Measurements from ENCODE around the gene SDHD. TPM values are rescaled to one million over a fixed set of nuclear protein-coding genes. Genes with fewer than 3 reads are reported as not detected.

Gene SDHD
- total RNA-seq, 1 experiment from 2014 or later, result 98.9 TPM

DNA sequence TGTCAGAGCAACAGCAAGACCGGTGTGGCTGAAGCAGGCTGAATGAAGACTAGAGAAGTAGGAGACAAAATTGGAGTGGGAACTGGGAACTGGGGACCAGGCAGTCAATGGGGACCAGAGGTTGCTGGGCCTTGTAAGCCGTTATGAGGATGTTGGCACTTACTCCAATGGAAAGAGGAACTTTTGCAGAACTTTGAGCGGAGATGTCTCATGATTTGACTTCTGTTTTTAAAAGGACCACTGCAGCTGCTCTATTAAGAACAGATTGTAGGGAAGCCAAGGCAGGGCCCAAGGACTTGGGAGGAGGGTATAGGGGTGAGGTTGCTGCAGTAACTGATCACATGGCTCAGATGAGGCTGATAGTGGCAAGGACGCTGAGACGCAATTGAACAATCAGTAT, 43.0 kb downstream of the SDHD start (continued):
- TF ChIP-seq ZNF219 (CRISPR knock-in tag; IDR thresholded peaks at IDR 0.05; ENCODE audit: borderline replicate concordance) (no peak), FOXJ3 (CRISPR knock-in tag; IDR thresholded peaks at IDR 0.05; ENCODE audit: borderline replicate concordance) (no peak), ZNF423 (CRISPR knock-in tag; IDR thresholded peaks at IDR 0.05) (no peak)
- TF ChIP-seq, protein P1, sequence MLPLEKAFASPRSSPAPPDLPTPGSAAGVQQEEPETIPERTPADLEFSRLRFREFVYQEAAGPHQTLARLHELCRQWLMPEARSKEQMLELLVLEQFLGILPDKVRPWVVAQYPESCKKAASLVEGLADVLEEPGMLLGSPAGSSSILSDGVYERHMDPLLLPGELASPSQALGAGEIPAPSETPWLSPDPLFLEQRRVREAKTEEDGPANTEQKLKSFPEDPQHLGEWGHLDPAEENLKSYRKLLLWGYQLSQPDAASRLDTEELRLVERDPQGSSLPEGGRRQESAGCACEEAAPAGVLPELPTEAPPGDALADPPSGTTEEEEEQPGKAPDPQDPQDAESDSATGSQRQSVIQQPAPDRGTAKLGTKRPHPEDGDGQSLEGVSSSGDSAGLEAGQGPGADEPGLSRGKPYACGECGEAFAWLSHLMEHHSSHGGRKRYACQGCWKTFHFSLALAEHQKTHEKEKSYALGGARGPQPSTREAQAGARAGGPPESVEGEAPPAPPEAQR (CRISPR knock-in tag; IDR thresholded peaks at IDR 0.05), result no peak

DNA sequence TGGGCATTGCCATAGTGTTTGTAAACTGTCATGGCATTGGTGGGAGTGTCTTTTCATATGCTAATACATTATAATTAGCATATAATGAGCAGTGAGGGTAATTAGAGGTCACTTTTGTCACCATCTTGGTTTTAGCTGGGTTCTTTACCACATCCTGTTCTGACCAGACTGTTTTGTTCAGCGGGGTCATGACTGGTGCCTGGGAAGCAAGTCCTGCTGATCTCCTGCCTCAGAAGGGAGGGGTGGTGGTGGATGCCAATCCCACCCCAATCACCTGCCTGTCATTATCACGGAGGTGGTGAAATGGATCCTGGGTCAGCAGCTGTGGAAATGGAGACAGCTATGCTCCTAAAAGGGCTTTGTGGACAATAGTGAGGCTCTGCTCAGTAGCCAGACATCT, 46.1 kb downstream of the SDHD start:
- H3K27me3 Mint-ChIP-seq (ENCODE audit: low read depth), result no peaks in the 10 kb centered on the region
- H3K36me3 Mint-ChIP-seq, result no peaks in the 10 kb centered on the region
- TF ChIP-seq, protein P2, sequence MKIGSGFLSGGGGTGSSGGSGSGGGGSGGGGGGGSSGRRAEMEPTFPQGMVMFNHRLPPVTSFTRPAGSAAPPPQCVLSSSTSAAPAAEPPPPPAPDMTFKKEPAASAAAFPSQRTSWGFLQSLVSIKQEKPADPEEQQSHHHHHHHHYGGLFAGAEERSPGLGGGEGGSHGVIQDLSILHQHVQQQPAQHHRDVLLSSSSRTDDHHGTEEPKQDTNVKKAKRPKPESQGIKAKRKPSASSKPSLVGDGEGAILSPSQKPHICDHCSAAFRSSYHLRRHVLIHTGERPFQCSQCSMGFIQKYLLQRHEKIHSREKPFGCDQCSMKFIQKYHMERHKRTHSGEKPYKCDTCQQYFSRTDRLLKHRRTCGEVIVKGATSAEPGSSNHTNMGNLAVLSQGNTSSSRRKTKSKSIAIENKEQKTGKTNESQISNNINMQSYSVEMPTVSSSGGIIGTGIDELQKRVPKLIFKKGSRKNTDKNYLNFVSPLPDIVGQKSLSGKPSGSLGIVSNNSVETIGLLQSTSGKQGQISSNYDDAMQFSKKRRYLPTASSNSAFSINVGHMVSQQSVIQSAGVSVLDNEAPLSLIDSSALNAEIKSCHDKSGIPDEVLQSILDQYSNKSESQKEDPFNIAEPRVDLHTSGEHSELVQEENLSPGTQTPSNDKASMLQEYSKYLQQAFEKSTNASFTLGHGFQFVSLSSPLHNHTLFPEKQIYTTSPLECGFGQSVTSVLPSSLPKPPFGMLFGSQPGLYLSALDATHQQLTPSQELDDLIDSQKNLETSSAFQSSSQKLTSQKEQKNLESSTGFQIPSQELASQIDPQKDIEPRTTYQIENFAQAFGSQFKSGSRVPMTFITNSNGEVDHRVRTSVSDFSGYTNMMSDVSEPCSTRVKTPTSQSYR (CRISPR knock-in tag; IDR thresholded peaks at IDR 0.05), result no peak
- TF ChIP-seq, protein P3, sequence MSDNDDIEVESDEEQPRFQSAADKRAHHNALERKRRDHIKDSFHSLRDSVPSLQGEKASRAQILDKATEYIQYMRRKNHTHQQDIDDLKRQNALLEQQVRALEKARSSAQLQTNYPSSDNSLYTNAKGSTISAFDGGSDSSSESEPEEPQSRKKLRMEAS (CRISPR knock-in tag; IDR thresholded peaks at IDR 0.05), result no peak
- TF ChIP-seq RORB (CRISPR knock-in tag; IDR thresholded peaks at IDR 0.05), result no peak
- no peaks in the 10 kb centered on the region for H3K9me3 Mint-ChIP-seq
- ATAC-seq (no peak), DNase-seq (ENCODE audit: low spot score) (no peak)
- no peak overlapping the region for H3K27ac Mint-ChIP-seq
- no peaks in the 10 kb centered on the region for H3K4me1 Mint-ChIP-seq
- no peak overlapping the region for H3K4me3 Mint-ChIP-seq
- CTCF ChIA-PET, result no interaction called here
- POLR2A ChIA-PET, result no interaction called here

DNA sequence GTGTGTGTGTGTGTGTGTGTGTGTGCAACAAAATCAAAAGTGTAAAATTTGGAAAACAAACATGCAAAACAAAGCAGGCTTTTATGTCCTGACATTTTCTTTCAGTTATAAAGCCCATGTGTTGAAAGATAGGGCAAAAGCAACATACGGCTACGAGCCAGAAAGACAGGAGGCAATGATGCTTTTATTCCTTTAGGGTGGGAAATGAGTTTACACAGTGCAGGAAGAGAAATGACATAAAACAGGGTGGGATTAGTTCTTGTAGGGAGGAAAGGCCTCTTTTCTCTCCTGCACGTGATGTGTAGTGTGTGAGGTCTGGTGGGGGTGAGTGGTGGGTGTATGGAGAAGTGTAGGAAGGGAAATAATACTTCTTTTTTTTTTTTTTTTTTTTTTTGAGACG, 47.8 kb downstream of the SDHD start:
- ChIA-PET CTCF (interaction anchor here (1.0 kb wide), 1 partner anchor 21 kb away, joined by 4 read pairs; no protein-coding TSS in a partner anchor), POLR2A (no interaction called here)
- no peak for DNase-seq (ENCODE audit: low spot score)
- no peaks in the 10 kb centered on the region for H3K36me3 Mint-ChIP-seq
- H3K27me3 Mint-ChIP-seq (ENCODE audit: low read depth), result no peaks in the 10 kb centered on the region
- H3K4me3 Mint-ChIP-seq, result no peak overlapping the region
- no peaks in the 10 kb centered on the region for H3K4me1 Mint-ChIP-seq
- no peaks in the 10 kb centered on the region for H3K9me3 Mint-ChIP-seq
- TF ChIP-seq, protein P4, sequence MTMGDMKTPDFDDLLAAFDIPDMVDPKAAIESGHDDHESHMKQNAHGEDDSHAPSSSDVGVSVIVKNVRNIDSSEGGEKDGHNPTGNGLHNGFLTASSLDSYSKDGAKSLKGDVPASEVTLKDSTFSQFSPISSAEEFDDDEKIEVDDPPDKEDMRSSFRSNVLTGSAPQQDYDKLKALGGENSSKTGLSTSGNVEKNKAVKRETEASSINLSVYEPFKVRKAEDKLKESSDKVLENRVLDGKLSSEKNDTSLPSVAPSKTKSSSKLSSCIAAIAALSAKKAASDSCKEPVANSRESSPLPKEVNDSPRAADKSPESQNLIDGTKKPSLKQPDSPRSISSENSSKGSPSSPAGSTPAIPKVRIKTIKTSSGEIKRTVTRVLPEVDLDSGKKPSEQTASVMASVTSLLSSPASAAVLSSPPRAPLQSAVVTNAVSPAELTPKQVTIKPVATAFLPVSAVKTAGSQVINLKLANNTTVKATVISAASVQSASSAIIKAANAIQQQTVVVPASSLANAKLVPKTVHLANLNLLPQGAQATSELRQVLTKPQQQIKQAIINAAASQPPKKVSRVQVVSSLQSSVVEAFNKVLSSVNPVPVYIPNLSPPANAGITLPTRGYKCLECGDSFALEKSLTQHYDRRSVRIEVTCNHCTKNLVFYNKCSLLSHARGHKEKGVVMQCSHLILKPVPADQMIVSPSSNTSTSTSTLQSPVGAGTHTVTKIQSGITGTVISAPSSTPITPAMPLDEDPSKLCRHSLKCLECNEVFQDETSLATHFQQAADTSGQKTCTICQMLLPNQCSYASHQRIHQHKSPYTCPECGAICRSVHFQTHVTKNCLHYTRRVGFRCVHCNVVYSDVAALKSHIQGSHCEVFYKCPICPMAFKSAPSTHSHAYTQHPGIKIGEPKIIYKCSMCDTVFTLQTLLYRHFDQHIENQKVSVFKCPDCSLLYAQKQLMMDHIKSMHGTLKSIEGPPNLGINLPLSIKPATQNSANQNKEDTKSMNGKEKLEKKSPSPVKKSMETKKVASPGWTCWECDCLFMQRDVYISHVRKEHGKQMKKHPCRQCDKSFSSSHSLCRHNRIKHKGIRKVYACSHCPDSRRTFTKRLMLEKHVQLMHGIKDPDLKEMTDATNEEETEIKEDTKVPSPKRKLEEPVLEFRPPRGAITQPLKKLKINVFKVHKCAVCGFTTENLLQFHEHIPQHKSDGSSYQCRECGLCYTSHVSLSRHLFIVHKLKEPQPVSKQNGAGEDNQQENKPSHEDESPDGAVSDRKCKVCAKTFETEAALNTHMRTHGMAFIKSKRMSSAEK (CRISPR knock-in tag; IDR thresholded peaks at IDR 0.05; ENCODE audit: borderline replicate concordance), result no peak
- TF ChIP-seq, protein P5, sequence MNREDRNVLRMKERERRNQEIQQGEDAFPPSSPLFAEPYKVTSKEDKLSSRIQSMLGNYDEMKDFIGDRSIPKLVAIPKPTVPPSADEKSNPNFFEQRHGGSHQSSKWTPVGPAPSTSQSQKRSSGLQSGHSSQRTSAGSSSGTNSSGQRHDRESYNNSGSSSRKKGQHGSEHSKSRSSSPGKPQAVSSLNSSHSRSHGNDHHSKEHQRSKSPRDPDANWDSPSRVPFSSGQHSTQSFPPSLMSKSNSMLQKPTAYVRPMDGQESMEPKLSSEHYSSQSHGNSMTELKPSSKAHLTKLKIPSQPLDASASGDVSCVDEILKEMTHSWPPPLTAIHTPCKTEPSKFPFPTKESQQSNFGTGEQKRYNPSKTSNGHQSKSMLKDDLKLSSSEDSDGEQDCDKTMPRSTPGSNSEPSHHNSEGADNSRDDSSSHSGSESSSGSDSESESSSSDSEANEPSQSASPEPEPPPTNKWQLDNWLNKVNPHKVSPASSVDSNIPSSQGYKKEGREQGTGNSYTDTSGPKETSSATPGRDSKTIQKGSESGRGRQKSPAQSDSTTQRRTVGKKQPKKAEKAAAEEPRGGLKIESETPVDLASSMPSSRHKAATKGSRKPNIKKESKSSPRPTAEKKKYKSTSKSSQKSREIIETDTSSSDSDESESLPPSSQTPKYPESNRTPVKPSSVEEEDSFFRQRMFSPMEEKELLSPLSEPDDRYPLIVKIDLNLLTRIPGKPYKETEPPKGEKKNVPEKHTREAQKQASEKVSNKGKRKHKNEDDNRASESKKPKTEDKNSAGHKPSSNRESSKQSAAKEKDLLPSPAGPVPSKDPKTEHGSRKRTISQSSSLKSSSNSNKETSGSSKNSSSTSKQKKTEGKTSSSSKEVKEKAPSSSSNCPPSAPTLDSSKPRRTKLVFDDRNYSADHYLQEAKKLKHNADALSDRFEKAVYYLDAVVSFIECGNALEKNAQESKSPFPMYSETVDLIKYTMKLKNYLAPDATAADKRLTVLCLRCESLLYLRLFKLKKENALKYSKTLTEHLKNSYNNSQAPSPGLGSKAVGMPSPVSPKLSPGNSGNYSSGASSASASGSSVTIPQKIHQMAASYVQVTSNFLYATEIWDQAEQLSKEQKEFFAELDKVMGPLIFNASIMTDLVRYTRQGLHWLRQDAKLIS (CRISPR knock-in tag; IDR thresholded peaks at IDR 0.05; ENCODE audit: borderline replicate concordance), result no peak
- no peak for TF ChIP-seq NR1H2 (CRISPR knock-in tag; IDR thresholded peaks at IDR 0.05)
- no peak for TF ChIP-seq GABPB1 (CRISPR knock-in tag; IDR thresholded peaks at IDR 0.05)
- TF ChIP-seq, protein P6, sequence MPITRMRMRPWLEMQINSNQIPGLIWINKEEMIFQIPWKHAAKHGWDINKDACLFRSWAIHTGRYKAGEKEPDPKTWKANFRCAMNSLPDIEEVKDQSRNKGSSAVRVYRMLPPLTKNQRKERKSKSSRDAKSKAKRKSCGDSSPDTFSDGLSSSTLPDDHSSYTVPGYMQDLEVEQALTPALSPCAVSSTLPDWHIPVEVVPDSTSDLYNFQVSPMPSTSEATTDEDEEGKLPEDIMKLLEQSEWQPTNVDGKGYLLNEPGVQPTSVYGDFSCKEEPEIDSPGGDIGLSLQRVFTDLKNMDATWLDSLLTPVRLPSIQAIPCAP (CRISPR knock-in tag; IDR thresholded peaks at IDR 0.05), result no peak
- no peak for TF ChIP-seq EMX1 (CRISPR knock-in tag; IDR thresholded peaks at IDR 0.05)
- no peak overlapping the region for H3K27ac Mint-ChIP-seq
- no peak for ATAC-seq
